HFFc6 (cell line): Measurements from ENCODE around the gene NINJ1. TPM values are rescaled to one million over a fixed set of nuclear protein-coding genes. Genes with fewer than 3 reads are reported as not detected.

ENCODE experiments used
- DNase-seq: peaks from one replicate; pipeline ENCODE4 v3.0.0-alpha.2; 2018
- H3K27ac Mint-ChIP-seq: 2 replicates; pipeline ENCODE4 v1.8.0; 2020; ENCODE audit warnings: mild to moderate bottlenecking, mixed read lengths
- H3K27me3 Mint-ChIP-seq: 2 replicates; pipeline ENCODE4 v1.8.0; 2021; ENCODE audit warnings: mild to moderate bottlenecking, moderate library complexity, mixed read lengths; ENCODE audit not compliant: insufficient read depth
- H3K36me3 Mint-ChIP-seq: 2 replicates; pipeline ENCODE4 v1.8.0; 2021; ENCODE audit warnings: low read depth, mixed read lengths
- H3K4me1 Mint-ChIP-seq: 2 replicates; pipeline ENCODE4 v1.8.0; 2020; ENCODE audit warnings: low read depth, mixed read lengths
- H3K4me3 Mint-ChIP-seq: 2 replicates; pipeline ENCODE4 v1.8.0; 2020; ENCODE audit warnings: mild to moderate bottlenecking, moderate library complexity, mixed read lengths
- H3K9me3 Mint-ChIP-seq: 2 replicates; pipeline ENCODE4 v1.8.0; 2020; ENCODE audit warnings: mild to moderate bottlenecking, mixed read lengths
- total RNA-seq, 6 experiments: library from RNA; stranded (reverse); fragmentation: NEBNext Ultra II Directional; extraction: Animal tissue kit (Norgen Biotek cat#: 25700); gene quantifications; 2 replicates in 1 of 6; 3 replicates in 5 of 6; pipeline ENCODE4 v1.2.3, GENCODE V29; 2021
- TF ChIP-seq, protein P1 (sequence below): fragments of 200-600 bp; sonication (generic); IDR thresholded peaks from 2 replicates; pipeline ENCODE4 v1.5.0; 2021; ENCODE audit warnings: antibody characterized with exemption, mild to moderate bottlenecking

NINJ1 gene
- total RNA-seq, 6 experiments from 2014 or later = 23.2 to 28.0 (median 25.6) TPM

DNA sequence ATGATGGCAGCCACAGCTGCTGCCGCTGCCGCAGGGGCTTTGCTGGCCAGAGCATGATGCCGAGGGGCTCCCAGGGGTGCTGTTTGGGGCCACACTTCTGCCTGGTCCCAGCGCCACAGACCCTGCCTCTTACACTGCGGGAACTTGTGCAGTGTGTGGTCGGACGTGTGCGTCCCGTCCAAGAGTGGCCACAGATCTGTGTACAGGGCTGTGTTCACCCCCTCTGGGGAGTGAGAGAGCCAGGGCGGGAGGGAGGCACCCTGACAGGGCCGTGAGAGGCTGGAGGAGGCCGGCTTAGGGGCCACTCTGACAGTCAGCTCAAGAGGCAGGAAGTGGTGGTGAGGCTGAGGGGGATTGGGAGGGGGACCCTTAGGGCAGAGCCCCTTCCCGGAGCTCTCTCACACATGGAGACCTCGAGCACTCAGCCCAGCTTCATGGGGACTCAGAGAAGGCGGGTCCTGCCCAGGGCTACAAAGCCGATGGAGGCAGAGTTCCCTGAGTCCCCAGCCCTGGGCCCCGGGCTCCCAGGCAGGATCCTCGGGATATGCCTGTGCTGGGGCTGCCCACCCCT is 51.1 kb downstream of the NINJ1 start:
- no peak overlapping the region for H3K4me3 Mint-ChIP-seq
- H3K27me3 Mint-ChIP-seq = peaks cover 6% of the 10 kb centered on the region
- H3K36me3 Mint-ChIP-seq = no peaks in the 10 kb centered on the region
- peaks cover 10% of the 10 kb centered on the region for H3K9me3 Mint-ChIP-seq
- DNase-seq = no peak
- no peak overlapping the region for H3K27ac Mint-ChIP-seq
- TF ChIP-seq, protein P1, sequence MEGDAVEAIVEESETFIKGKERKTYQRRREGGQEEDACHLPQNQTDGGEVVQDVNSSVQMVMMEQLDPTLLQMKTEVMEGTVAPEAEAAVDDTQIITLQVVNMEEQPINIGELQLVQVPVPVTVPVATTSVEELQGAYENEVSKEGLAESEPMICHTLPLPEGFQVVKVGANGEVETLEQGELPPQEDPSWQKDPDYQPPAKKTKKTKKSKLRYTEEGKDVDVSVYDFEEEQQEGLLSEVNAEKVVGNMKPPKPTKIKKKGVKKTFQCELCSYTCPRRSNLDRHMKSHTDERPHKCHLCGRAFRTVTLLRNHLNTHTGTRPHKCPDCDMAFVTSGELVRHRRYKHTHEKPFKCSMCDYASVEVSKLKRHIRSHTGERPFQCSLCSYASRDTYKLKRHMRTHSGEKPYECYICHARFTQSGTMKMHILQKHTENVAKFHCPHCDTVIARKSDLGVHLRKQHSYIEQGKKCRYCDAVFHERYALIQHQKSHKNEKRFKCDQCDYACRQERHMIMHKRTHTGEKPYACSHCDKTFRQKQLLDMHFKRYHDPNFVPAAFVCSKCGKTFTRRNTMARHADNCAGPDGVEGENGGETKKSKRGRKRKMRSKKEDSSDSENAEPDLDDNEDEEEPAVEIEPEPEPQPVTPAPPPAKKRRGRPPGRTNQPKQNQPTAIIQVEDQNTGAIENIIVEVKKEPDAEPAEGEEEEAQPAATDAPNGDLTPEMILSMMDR = no peak
- H3K4me1 Mint-ChIP-seq = no peaks in the 10 kb centered on the region

DNA sequence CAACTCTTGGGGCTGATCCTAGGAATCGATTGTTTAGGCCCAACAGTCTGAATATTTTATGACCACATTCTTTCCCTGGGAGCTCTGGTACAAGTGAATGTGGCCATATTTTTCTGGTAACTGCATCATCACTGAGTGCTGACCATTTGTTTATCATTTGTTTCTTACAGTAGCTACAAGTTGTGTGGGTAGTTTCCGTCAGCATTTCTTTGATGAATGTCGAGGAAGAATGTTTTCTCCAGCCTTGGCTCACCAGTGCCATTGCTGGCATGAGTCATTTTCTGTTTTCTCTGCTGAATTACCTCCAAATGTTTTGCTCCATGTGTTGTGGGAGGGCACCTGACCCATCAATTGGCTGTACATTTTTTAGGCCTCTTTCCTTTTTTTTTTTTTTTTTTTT is 52.1 kb downstream of the NINJ1 start:
- DNase-seq = peak; percentile 71
- H3K27me3 Mint-ChIP-seq = peaks cover 6% of the 10 kb centered on the region

DNA sequence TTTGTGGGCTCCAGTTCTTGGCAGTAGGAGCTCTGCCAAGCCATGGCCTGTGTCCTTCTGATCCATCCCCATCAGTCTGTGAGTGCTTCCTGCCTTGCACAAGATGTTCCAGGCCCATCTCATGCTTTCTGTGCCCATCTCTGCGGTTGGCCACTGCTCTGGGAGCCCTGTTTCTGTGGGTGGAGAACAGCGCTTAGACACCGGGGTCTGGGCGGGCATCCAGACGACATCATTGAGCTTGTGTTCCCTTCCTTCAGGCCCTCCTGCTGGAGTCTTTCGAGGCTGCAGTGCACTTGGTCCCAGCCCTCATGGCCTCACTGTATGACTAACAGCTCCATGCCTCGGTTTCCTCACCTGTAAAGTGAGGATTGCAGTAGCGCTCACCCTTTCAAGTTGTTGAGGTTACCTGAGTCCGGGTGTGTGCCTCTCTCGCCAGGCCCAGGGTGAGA is 52.9 kb downstream of the NINJ1 start:
- TF ChIP-seq, protein P1 = no peak
- Mint-ChIP-seq H3K27me3 (peaks cover 5% of the 10 kb centered on the region; the same call in 1 of the 2 replicates), H3K4me1 (no peaks in the 10 kb centered on the region), H3K9me3 (peaks cover 6% of the 10 kb centered on the region; the same call in 1 of the 2 replicates), H3K36me3 (no peaks in the 10 kb centered on the region), H3K4me3 (no peak overlapping the region), H3K27ac (no peak overlapping the region; the same call in 1 of the 2 replicates)
- DNase-seq = no peak

More for the DNA sequence above, 52.1 kb downstream of the NINJ1 start:
- peaks cover 10% of the 10 kb centered on the region for H3K9me3 Mint-ChIP-seq
- H3K4me3 Mint-ChIP-seq = no peak overlapping the region
- H3K4me1 Mint-ChIP-seq = no peaks in the 10 kb centered on the region
- peak overlapping the region; percentile 59 for H3K27ac Mint-ChIP-seq
- TF ChIP-seq, protein P1 = no peak
- no peaks in the 10 kb centered on the region for H3K36me3 Mint-ChIP-seq

DNA sequence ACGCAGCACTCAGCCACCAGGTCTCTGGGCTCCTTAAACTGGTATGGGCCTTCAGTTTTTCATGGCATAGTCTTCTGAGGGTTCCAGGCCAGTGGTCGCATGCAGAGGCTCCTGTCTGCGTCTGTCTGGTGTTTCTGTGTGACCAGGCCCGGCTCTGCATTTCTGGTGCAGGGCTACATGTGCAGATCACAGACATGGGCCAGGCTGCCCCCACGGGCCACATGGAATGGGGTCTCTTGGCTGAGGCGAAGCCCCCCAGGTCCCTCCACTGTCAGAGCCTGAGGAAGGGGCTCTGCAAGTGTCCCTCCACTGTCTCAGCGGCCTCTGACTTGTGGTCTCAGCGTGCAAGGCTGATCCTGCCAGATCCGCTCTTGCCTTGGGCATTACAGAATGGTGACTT is 53.6 kb downstream of the NINJ1 start:
- Mint-ChIP-seq H3K4me1 (no peaks in the 10 kb centered on the region), H3K36me3 (no peaks in the 10 kb centered on the region), H3K27ac (no peak overlapping the region), H3K9me3 (no peaks in the 10 kb centered on the region; the same call in 1 of the 2 replicates), H3K27me3 (peaks cover 5% of the 10 kb centered on the region; the same call in 1 of the 2 replicates), H3K4me3 (no peak overlapping the region)
- no peak for DNase-seq
- TF ChIP-seq, protein P1 = no peak

DNA sequence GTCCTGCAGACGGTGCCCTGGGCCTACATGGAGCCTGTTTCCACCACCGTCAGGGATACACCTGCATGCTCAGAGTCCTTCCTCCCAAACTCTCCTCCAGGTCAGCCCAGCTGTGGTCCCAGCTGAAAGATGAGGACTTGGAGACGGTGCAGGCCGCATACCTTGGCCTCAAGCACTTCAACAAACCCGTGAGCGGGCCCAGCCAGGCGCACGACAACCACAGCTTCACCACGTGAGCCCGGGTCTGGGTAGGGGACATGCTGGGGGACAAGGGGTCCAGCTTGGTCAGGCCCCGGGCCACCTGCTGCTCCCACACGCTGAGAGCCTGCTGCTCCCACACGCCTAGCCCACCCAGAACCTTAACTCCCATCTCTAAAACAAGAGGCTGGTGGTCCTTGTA is 54.7 kb downstream of the NINJ1 start:
- DNase-seq = no peak
- Mint-ChIP-seq H3K4me3 (no peak overlapping the region), H3K9me3 (no peaks in the 10 kb centered on the region), H3K27me3 (peaks cover 5% of the 10 kb centered on the region; the same call in 1 of the 2 replicates), H3K27ac (no peak overlapping the region), H3K4me1 (no peaks in the 10 kb centered on the region), H3K36me3 (no peaks in the 10 kb centered on the region)
- TF ChIP-seq, protein P1 = no peak
